ENCODE data around the gene SLC7A6OS.
"Not testable (repeated sequence)": the region's sequence is repeated elsewhere in the genome, so short reads cannot be mapped to it uniquely, and the experiment has no call there.

Gene SLC7A6OS

DNA sequence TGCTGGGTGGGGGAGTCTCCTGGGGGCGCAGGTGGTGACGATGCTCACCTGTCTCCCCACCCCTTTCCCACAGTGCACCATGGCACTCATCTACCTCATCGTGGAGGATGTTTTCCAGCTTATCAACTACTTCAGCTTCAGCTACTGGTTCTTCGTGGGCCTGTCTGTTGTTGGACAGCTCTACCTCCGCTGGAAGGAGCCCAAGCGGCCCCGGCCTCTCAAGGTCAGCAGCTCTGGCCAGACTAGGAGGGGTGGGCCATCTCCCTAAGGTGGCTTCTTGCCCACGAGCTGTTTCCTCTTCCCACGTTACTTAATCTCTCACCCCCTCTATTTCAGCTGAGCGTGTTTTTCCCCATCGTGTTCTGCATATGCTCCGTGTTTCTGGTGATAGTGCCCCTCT, 14.5 kb downstream of the SLC7A6OS start:
- no peak overlapping the region for H3K4me3 ChIP-seq (ENCODE audit: control insufficient read depth, low read depth, low read length)
- TF ChIP-seq, protein P1, sequence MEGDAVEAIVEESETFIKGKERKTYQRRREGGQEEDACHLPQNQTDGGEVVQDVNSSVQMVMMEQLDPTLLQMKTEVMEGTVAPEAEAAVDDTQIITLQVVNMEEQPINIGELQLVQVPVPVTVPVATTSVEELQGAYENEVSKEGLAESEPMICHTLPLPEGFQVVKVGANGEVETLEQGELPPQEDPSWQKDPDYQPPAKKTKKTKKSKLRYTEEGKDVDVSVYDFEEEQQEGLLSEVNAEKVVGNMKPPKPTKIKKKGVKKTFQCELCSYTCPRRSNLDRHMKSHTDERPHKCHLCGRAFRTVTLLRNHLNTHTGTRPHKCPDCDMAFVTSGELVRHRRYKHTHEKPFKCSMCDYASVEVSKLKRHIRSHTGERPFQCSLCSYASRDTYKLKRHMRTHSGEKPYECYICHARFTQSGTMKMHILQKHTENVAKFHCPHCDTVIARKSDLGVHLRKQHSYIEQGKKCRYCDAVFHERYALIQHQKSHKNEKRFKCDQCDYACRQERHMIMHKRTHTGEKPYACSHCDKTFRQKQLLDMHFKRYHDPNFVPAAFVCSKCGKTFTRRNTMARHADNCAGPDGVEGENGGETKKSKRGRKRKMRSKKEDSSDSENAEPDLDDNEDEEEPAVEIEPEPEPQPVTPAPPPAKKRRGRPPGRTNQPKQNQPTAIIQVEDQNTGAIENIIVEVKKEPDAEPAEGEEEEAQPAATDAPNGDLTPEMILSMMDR (conservative IDR thresholded peaks at IDR 0.05; ENCODE audit: control insufficient read depth, insufficient read depth, low read depth, low read length), result no peak
- DNase-seq (ENCODE audit: low read depth), result no peak

DNA sequence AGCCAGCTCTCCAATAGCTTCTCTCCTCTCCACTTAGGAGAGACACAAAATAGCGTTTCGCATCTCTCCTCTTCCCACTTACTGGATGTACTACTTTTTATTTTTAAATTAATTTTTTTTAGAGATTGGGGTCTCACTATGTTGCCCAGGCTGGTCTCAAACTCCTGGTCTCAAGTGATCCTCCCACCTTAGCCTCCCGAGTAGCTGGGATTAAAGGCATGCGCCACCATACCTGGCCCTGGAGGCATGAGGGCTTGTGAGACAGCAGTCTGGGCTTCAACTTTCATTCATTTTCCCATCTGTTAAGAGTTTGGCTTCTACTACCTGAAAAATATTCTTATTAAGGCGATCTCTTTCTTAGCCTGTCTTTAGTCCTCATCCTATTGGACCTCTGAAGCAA, 18.3 kb downstream of the SLC7A6OS start:
- no peak for DNase-seq (ENCODE audit: low read depth)
- H3K4me3 ChIP-seq (ENCODE audit: control insufficient read depth, low read depth, low read length), result no peak overlapping the region
- TF ChIP-seq, protein P1 (conservative IDR thresholded peaks at IDR 0.05; ENCODE audit: control insufficient read depth, insufficient read depth, low read depth, low read length), result no peak

DNA sequence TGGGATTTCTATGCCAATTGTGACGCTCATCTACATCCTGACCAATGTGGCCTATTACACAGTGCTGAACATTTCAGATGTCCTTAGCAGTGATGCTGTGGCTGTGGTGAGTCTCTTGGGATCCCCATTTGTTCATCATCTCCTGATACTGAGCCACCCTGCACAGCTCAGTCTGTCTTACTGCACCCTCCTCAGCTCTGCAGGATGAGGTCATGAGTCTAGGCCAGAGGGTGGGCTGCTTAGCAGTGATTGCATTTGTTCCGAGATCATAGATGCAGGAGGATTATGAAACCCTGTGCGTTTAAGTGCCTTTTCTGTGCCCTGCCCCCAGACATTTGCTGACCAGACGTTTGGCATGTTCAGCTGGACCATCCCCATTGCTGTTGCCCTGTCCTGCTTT, 19.5 kb downstream of the SLC7A6OS start:
- no peak overlapping the region for H3K4me3 ChIP-seq (ENCODE audit: control insufficient read depth, low read depth, low read length)
- TF ChIP-seq, protein P1 (conservative IDR thresholded peaks at IDR 0.05; ENCODE audit: control insufficient read depth, insufficient read depth, low read depth, low read length), result no peak
- DNase-seq (ENCODE audit: low read depth), result peak; percentile 56

DNA sequence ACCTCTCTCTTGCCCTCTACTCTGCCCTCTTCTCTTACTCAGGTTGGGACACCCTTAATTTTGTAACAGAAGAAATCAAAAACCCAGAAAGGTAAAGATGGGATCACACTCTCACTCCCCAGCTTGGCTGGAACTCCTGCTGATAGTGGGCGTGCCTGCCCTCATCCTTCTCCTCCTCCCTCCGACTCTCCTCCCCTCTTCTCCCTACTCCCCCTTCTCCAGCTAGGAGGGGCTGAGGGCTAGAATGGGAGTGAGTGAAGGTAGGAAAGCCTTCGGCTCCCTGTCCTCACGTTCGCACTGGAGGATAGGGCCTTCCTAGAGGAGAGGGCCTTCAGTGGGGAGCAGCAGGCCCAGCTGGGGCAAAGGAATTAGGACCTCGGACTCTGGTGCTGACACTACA, 20.3 kb downstream of the SLC7A6OS start:
- no peak overlapping the region for H3K4me3 ChIP-seq (ENCODE audit: control insufficient read depth, low read depth, low read length)
- TF ChIP-seq, protein P1 (conservative IDR thresholded peaks at IDR 0.05; ENCODE audit: control insufficient read depth, insufficient read depth, low read depth, low read length), result no peak
- no peak for DNase-seq (ENCODE audit: low read depth)

DNA sequence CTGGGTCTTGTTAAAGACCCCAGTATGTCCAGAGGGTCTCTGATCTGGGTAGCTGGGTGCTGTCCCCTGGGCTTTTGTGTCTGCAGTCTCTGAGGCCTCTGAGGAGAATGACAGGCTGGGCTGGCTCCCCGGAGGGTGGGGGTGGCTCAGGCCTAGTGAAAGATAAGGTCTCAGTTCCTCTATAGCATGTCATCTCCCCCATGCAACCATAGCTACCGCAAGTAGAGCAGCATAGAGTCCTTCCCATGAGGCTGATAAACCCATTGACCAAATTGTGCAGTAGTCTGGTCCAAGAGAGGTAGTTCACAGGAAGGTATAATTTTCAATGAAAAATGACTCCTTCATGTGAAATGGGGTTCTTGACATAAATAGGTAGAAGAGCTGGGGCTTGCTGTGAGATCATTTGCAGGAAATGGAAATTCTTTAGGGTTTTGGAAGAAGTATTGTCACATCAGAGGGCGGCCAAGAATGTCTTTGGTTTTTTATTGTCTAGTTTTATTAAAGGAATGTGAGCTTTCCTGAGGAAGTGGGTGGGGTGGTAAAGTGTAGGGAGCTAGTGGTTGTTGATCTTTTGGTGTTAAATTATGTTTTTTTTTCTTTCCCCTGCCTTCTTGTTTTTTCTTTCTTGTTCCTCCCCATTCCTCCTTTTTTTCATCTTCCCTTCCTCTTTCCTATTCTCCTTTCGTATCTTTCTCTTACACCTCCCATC, 21.0 kb downstream of the SLC7A6OS start:
- DNase-seq (ENCODE audit: low read depth), result no peak
- H3K4me3 ChIP-seq (ENCODE audit: control insufficient read depth, low read depth, low read length), result no peak overlapping the region
- TF ChIP-seq, protein P1 (conservative IDR thresholded peaks at IDR 0.05; ENCODE audit: control insufficient read depth, insufficient read depth, low read depth, low read length), result no peak

DNA sequence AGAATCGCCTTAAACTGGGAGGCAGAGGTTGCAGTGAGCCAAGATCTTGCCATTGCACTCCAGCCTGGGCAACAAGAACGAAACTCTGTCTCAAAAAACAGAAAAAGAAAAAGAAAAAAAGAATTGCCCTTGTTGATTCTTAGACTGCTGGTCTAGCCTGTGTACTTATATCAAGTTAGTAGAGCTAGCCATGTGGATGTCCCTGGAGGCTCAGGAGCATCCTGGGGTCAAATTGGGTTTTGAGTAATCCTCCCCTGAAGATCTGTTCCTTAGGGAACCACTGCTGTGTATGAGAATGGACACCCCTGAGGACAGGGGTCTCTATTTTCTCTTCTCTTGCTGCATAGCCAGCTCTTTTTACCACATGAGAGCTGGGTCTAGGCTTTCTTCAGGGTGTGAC, 21.5 kb downstream of the SLC7A6OS start:
- TF ChIP-seq, protein P1 (conservative IDR thresholded peaks at IDR 0.05; ENCODE audit: control insufficient read depth, insufficient read depth, low read depth, low read length), result no peak
- H3K4me3 ChIP-seq (ENCODE audit: control insufficient read depth, low read depth, low read length), result no peak overlapping the region

DNA sequence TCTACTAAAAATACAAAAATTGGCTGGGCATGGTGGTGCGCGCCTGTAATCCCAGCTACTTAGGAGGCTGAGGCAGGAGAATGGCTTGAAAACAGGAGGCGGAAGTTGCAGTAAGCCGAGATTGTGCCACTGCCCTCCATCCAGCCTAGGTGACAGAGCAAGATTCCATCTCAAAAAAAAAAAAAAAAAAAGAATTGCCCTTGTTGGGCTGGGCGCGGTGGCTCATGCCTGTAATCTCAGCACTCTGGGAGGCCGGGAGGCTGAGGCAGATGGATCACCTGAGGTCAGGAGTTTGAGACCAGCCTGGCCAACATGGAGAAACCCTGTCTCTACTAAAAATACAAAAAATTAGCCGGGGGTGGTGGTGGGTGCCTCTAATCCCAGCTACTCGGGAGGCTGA, 21.9 kb downstream of the SLC7A6OS start:
- not testable (repeated sequence) for DNase-seq (ENCODE audit: low read depth)

More for the DNA sequence above, 21.5 kb downstream of the SLC7A6OS start:
- no peak for DNase-seq (ENCODE audit: low read depth)

More for the DNA sequence above, 21.9 kb downstream of the SLC7A6OS start:
- H3K4me3 ChIP-seq (ENCODE audit: control insufficient read depth, low read depth, low read length), result not testable (repeated sequence)
